HCT116 (cell line): ENCODE measurements around the gene ARHGEF10L. TPM values are rescaled to one million over a fixed set of nuclear protein-coding genes. Genes with fewer than 3 reads are reported as not detected.

Experiments used
- ATAC-seq: fragments of 200-7000 bp; cut with Tn5 transposase; 2 replicates; pipeline ENCODE4 v1.9.1; 2020; ENCODE audit warnings: mild to moderate bottlenecking, moderate library complexity
- BruUV-seq: library from RNA; stranded (reverse); fragments of 400-500 nt; replicated peaks from 2 replicates; lab custom pipeline; 2021; lab: Mats Ljungman, UMichigan
- CTCF ChIA-PET: fragments of 300-600 bp; sonication (Branson Sonifier 250); formaldehyde crosslinking; loops from one replicate; lab custom pipeline; 2021; ENCODE audit warnings: antibody characterized with exemption; lab: Charles Lee
- POLR2A ChIA-PET: fragments of 300-600, 350-600 bp; sonication (Branson Sonifier 250); formaldehyde crosslinking; loops from one replicate; lab custom pipeline; 2021; ENCODE audit warnings: antibody characterized with exemption; lab: Charles Lee
- RAD21 ChIA-PET, 2 experiments: fragments of 300-600 bp; sonication (Branson Sonifier 250); formaldehyde crosslinking; loops; one replicate each; lab custom pipeline; 2023; ENCODE audit warnings: low total read pairs in 2 of 2; ENCODE audit not compliant: uncharacterized antibody in 2 of 2, unreplicated experiment in 2 of 2, low non-redundant PET in 1 of 2; lab: Charles Lee
- DNase-seq: peaks from one replicate; pipeline ENCODE4 v3.0.0-alpha.2; 2010; ENCODE audit warnings: low read depth, low spot score
- H2AFZ ChIP-seq: fragments of 200-600 bp; shearing (Covaris generic), sonication (generic); 2 replicates; pipeline ENCODE4 v1.6.1; 2017; ENCODE audit warnings: low read depth, mixed run types, mixed read lengths, antibody characterized with exemption, low read length; ENCODE audit not compliant: poor library complexity, severe bottlenecking
- H3K27ac ChIP-seq: 2 replicates; pipeline ENCODE4 v1.5.1; 2012; ENCODE audit warnings: low read depth, low read length
- H3K27me3 ChIP-seq: fragments of 200-600 bp; sonication (generic); 2 replicates; pipeline ENCODE4 v1.6.1; 2016; ENCODE audit warnings: mixed run types, low read length, mixed read lengths; ENCODE audit not compliant: insufficient read depth
- H3K36me3 ChIP-seq, 2 experiments: fragments of 200-500 bp in 1 of 2; fragments of 200-600 bp in 1 of 2; sonication (Bioruptor generic) in 1 of 2; sonication (generic) in 1 of 2; 2 replicates each; pipeline versions ENCODE4 v1.5.1 to v1.6.1; 2014 to 2016; ENCODE audit warnings: low read length in 2 of 2, inconsistent platforms in 1 of 2, mixed read lengths in 1 of 2, mixed run types in 1 of 2; ENCODE audit not compliant: insufficient read depth in 2 of 2, control insufficient read depth in 1 of 2
- H3K4me1 ChIP-seq, 2 experiments: fragments of 200-600 bp in 1 of 2; sonication (generic) in 1 of 2; 2 replicates each; pipeline versions ENCODE4 v1.5.1 to v1.6.1; 2012 to 2017; ENCODE audit warnings: low read length in 2 of 2, inconsistent platforms in 1 of 2, mild to moderate bottlenecking in 1 of 2, mixed read lengths in 1 of 2, mixed run types in 1 of 2, moderate library complexity in 1 of 2; ENCODE audit not compliant: insufficient read depth in 2 of 2, control insufficient read depth in 1 of 2
- H3K4me2 ChIP-seq: fragments of 200-600 bp; sonication (generic); 2 replicates; pipeline ENCODE4 v1.6.1; 2017; ENCODE audit warnings: mixed run types, low read length, mixed read lengths
- H3K4me3 ChIP-seq, 2 experiments: fragments of 200-600 bp in 1 of 2; sonication (generic) in 1 of 2; replicated peaks in 1 of 2; 2 replicates each; pipeline ENCODE4 v1.5.1; 2011 to 2016; ENCODE audit warnings: low read length in 2 of 2, control low read depth in 1 of 2, low read depth in 1 of 2, mild to moderate bottlenecking in 1 of 2, mixed read lengths in 1 of 2, mixed run types in 1 of 2
- H3K79me2 ChIP-seq: fragments of 200-600 bp; sonication (generic); 2 replicates; pipeline ENCODE4 v1.6.1; 2017; ENCODE audit warnings: mild to moderate bottlenecking, mixed run types, low read length, moderate library complexity, mixed read lengths; ENCODE audit not compliant: insufficient read depth
- H3K9ac ChIP-seq: fragments of 200-600 bp; sonication (generic); 2 replicates; pipeline ENCODE4 v1.6.1; 2016; ENCODE audit warnings: low read length, mixed read lengths
- H3K9me2 ChIP-seq: fragments of 200-600 bp; sonication (generic), shearing (Covaris generic); 2 replicates; pipeline ENCODE4 v1.6.1; 2017; ENCODE audit warnings: mixed run types, mild to moderate bottlenecking, moderate library complexity; ENCODE audit not compliant: insufficient read depth
- H3K9me3 ChIP-seq, 2 experiments: fragments of 200-500 bp in 1 of 2; fragments of 200-600 bp in 1 of 2; sonication (Bioruptor generic) in 1 of 2; sonication (generic) in 1 of 2; 2 replicates each; pipeline ENCODE4 v1.6.1; 2014 to 2017; ENCODE audit warnings: low read length in 2 of 2, mixed read lengths in 2 of 2, inconsistent platforms in 1 of 2, low read depth in 1 of 2, mild to moderate bottlenecking in 1 of 2, mixed run types in 1 of 2, moderate library complexity in 1 of 2; ENCODE audit not compliant: control insufficient read depth in 1 of 2, insufficient read depth in 1 of 2
- H4K20me1 ChIP-seq: fragments of 200-600 bp; sonication (generic), shearing (Covaris generic); 2 replicates; pipeline ENCODE4 v1.6.1; 2017; ENCODE audit warnings: mixed run types, mild to moderate bottlenecking, moderate library complexity; ENCODE audit not compliant: insufficient read depth
- ATF3 ChIP-seq: IDR thresholded peaks from 2 replicates; pipeline ENCODE4 v1.6.1; 2012
- CTCF ChIP-seq, 3 experiments: fragments of 200-600 bp in 1 of 3; sonication (generic) in 1 of 3; IDR thresholded peaks in 2 of 3; conservative IDR thresholded peaks in 1 of 3; 2 replicates each; pipeline ENCODE4 v1.5.1; 2012 to 2017; ENCODE audit warnings: low read depth in 2 of 3, low read length in 2 of 3, antibody characterized with exemption in 1 of 3, borderline replicate concordance in 1 of 3, control low read depth in 1 of 3, mild to moderate bottlenecking in 1 of 3, mixed read lengths in 1 of 3, mixed run types in 1 of 3, moderate library complexity in 1 of 3; ENCODE audit not compliant: insufficient read depth in 1 of 3
- EGR1 ChIP-seq: IDR thresholded peaks from 2 replicates; pipeline ENCODE4 v1.6.1; 2012; ENCODE audit warnings: low read depth
- ELF1 ChIP-seq: IDR thresholded peaks from 2 replicates; pipeline ENCODE4 v1.6.1; 2012; ENCODE audit warnings: low read depth, borderline replicate concordance
- EZH2 ChIP-seq: fragments of 200-600 bp; sonication (generic); IDR thresholded peaks from 2 replicates; pipeline ENCODE4 v1.6.1; 2017; ENCODE audit warnings: antibody characterized with exemption, mixed run types
- MAX ChIP-seq: IDR thresholded peaks from 2 replicates; pipeline ENCODE4 v1.6.1; 2012
- RAD21 ChIP-seq: IDR thresholded peaks from 2 replicates; pipeline ENCODE4 v1.6.1; 2012; ENCODE audit warnings: low read depth, mild to moderate bottlenecking
- SP1 ChIP-seq: IDR thresholded peaks from 2 replicates; pipeline ENCODE4 v1.6.1; 2012; ENCODE audit warnings: low read depth
- SRF ChIP-seq: IDR thresholded peaks from 2 replicates; pipeline ENCODE4 v1.6.1; 2012; ENCODE audit warnings: low read depth
- ZBTB33 ChIP-seq: IDR thresholded peaks from 2 replicates; pipeline ENCODE4 v1.6.1; 2011; ENCODE audit warnings: mild to moderate bottlenecking, low read length, moderate library complexity; ENCODE audit not compliant: insufficient replicate concordance; ENCODE audit errors: extremely low read depth
- ZNF274 ChIP-seq: fragments of 200-500 bp; sonication (Bioruptor generic); IDR thresholded peaks from 2 replicates; pipeline ENCODE4 v1.6.1; 2014; ENCODE audit warnings: mild to moderate bottlenecking, low read depth, low read length, inconsistent platforms
- intact Hi-C: fragments of 100-400 bp; cut with micrococcal nuclease; formaldehyde crosslinking; loops from 2 replicates; pipeline ENCODE4 v1.10.0; 2022
- total RNA-seq: library from RNA; stranded (reverse); gene quantifications from one replicate; pipeline ENCODE4 v1.2.1, GENCODE V29; 2021; ENCODE audit not compliant: unreplicated experiment

Gene ARHGEF10L
- total RNA-seq, 1 experiment from 2014 or later: 14.7 TPM

- TF ChIP-seq SRF: no peak
- no peak for TF ChIP-seq EZH2
- no peak for TF ChIP-seq SP1
- TF ChIP-seq CTCF (IDR thresholded peaks at IDR 0.05 in 2 of 3, conservative IDR thresholded peaks at IDR 0.05 in 1 of 3; ENCODE audit: borderline replicate concordance in 1 of 3, insufficient read depth in 1 of 3, low read depth in 2 of 3, low read length in 2 of 3): peak; percentile 38 to 72 (median 62); a peak in 5 of 6 replicates
- peak; percentile 54 for TF ChIP-seq RAD21
- no peak for TF ChIP-seq ZNF274
- Histone ChIP-seq H3K36me3 (no peaks in the 10 kb centered on the region), H3K9me3 (no peaks in the 10 kb centered on the region), H3K27ac (no peak overlapping the region), H3K9me2 (no peaks in the 10 kb centered on the region), H3K9ac (no peak overlapping the region), H4K20me1 (no peaks in the 10 kb centered on the region), H3K4me1 (peaks cover 9 to 15% of the 10 kb centered on the region in 2 experiments), H3K79me2 (no peaks in the 10 kb centered on the region), H3K4me3 (no peak overlapping the region), H3K27me3 (no peaks in the 10 kb centered on the region), H3K4me2 (no peak overlapping the region), H2AFZ (no peak overlapping the region)
- no TSS peak for BruUV-seq
- peak; percentile 56 for ATAC-seq
- CTCF ChIA-PET: interaction anchor here (1.0 kb wide), 1 partner anchor 135 kb away, joined by 3 read pairs; no protein-coding TSS in a partner anchor
- intact Hi-C loops: loop anchor here (1.0 kb wide), 1 partner anchor 135 kb away; no protein-coding TSS in a partner anchor
- DNase-seq: no peak
- RAD21 ChIA-PET: no interaction called here
- POLR2A ChIA-PET: no interaction called here
Observed at GRCh38 chr1:17629460-17629859, 90.0 kb downstream of the ARHGEF10L start.

DNA sequence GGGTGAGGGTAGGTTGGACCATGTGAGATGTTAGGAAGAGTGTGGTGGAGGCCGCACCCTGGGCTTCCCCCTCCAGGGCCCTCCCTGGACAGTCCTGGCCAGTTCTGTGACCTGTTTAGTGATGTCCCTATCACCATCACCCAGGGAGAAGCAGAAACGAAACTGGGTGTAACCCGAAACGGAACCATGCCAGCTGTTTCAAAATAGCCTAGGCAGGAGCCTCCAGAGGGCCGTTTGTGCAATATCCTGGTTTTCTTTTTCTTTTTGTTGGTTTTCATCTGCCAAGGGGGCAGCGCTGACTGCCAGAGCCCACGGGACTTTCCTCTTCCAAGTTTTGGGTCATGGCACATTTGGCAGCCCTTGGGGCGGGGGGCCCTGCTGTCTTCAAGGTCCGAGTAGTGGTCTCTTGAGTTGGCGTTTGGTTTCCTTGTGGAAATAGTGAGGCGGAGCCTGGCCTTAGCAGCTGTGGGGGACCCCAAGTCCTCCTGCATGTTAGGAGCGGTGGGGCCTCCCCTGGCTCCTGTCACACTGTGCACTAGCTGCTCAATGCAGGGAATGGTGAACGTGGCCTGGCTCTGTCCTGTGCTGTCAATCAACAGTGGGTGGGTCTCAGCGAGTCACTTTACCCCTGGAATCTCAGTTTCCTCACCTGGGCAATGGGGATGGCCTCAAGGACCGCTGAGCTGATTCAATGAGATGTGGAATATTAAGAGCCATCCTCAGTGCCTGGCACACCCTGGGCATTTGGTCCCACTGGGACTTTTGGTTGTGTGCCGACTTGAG is 90.7 kb downstream of the ARHGEF10L start:
- DNase-seq: no peak
- ATAC-seq: no peak
- POLR2A ChIA-PET: no interaction called here
- TF ChIP-seq EGR1: no peak
- no peak for TF ChIP-seq ELF1
- no peak for TF ChIP-seq ATF3
- no peak for TF ChIP-seq ZBTB33
- TF ChIP-seq MAX: no peak
- TF ChIP-seq CTCF (IDR thresholded peaks at IDR 0.05 in 2 of 3, conservative IDR thresholded peaks at IDR 0.05 in 1 of 3; ENCODE audit: borderline replicate concordance in 1 of 3, insufficient read depth in 1 of 3, low read depth in 2 of 3, low read length in 2 of 3): no peak

More for the DNA sequence above, 90.7 kb downstream of the ARHGEF10L start:
- H3K79me2 ChIP-seq: no peaks in the 10 kb centered on the region
- no TSS peak for BruUV-seq
- no peaks in the 10 kb centered on the region for H3K9me2 ChIP-seq
- H3K4me3 ChIP-seq: no peak overlapping the region
- ChIA-PET CTCF (no interaction called here), RAD21 (no interaction called here)
- no peak overlapping the region for H2AFZ ChIP-seq
- no peaks in the 10 kb centered on the region for H3K9me3 ChIP-seq
- intact Hi-C loops: no loop called here
- no peaks in the 10 kb centered on the region for H4K20me1 ChIP-seq
- no peak overlapping the region for H3K4me2 ChIP-seq
- no peaks in the 10 kb centered on the region for H3K27me3 ChIP-seq
- no peak overlapping the region for H3K27ac ChIP-seq
- no peak overlapping the region for H3K9ac ChIP-seq
- peaks cover under 1 to 7% of the 10 kb centered on the region in 2 experiments; a peak in 3 of 4 replicates for H3K4me1 ChIP-seq
- H3K36me3 ChIP-seq: no peaks in the 10 kb centered on the region
